Measurements from ENCODE around the gene SNTG2. TPM values are rescaled to one million over a fixed set of nuclear protein-coding genes. Genes with fewer than 3 reads are reported as not detected.

SNTG2 gene
- total RNA-seq, 4 donors from 2014 or later, result 0.99 to 3.9 (median 2.3) TPM

- Histone ChIP-seq H3K4me1 (no peaks in the 10 kb centered on the region), H3K27me3 (no peaks in the 10 kb centered on the region), H3K36me3 (no peaks in the 10 kb centered on the region), H3K9me3 (no peaks in the 10 kb centered on the region), H3K27ac (no peak overlapping the region), H3K4me3 (no peak overlapping the region)
- DNase-seq (ENCODE audit: low spot score in 2 of 2), result peak in 1 of 2 donors; percentile 68
- WGBS, result 90% methylated on average over 5 of the region's 10 CpGs
- TF ChIP-seq EP300 (IDR thresholded peaks at IDR 0.05) (no peak), POLR2AphosphoS5 (IDR thresholded peaks at IDR 0.05) (no peak), POLR2A (IDR thresholded peaks at IDR 0.05) (no peak)
These were observed 28.5 kb upstream of the SNTG2 start for GRCh38 chr2:922185-922584.

GRCh38 chr2:923832-924601 lies 26.6 kb upstream of the SNTG2 start:
- no peak for DNase-seq (ENCODE audit: low spot score in 2 of 2)
- no peak for TF ChIP-seq EP300 (IDR thresholded peaks at IDR 0.05)
- no peak for TF ChIP-seq POLR2AphosphoS5 (IDR thresholded peaks at IDR 0.05)
- TF ChIP-seq POLR2A (IDR thresholded peaks at IDR 0.05), result no peak
- no peak for TF ChIP-seq CTCF (IDR thresholded peaks at IDR 0.05)
- no peak overlapping the region for H3K27ac ChIP-seq
- no peaks in the 10 kb centered on the region for H3K4me1 ChIP-seq
- no peaks in the 10 kb centered on the region for H3K27me3 ChIP-seq
- H3K4me3 ChIP-seq, result no peak overlapping the region
- H3K9me3 ChIP-seq, result no peaks in the 10 kb centered on the region
- no peaks in the 10 kb centered on the region for H3K36me3 ChIP-seq
- 78% methylated on average over 8 of the region's 8 CpGs for WGBS

- 74% methylated on average over 5 of the region's 5 CpGs for WGBS
- H3K4me3 ChIP-seq, result no peak overlapping the region
- H3K27ac ChIP-seq, result no peak overlapping the region
- no peaks in the 10 kb centered on the region for H3K36me3 ChIP-seq
- DNase-seq (ENCODE audit: low spot score in 2 of 2), result no peak
- TF ChIP-seq POLR2AphosphoS5 (IDR thresholded peaks at IDR 0.05) (no peak), CTCF (IDR thresholded peaks at IDR 0.05) (no peak), POLR2A (IDR thresholded peaks at IDR 0.05) (no peak), EP300 (IDR thresholded peaks at IDR 0.05) (no peak)
- no peaks in the 10 kb centered on the region for H3K27me3 ChIP-seq
- H3K4me1 ChIP-seq, result no peaks in the 10 kb centered on the region
- H3K9me3 ChIP-seq, result no peaks in the 10 kb centered on the region
These were observed 25.9 kb upstream of the SNTG2 start for GRCh38 chr2:924701-925100.

- H3K27me3 ChIP-seq, result no peaks in the 10 kb centered on the region
- TF ChIP-seq CTCF (IDR thresholded peaks at IDR 0.05) (no peak), POLR2AphosphoS5 (IDR thresholded peaks at IDR 0.05) (no peak), POLR2A (IDR thresholded peaks at IDR 0.05) (no peak), EP300 (IDR thresholded peaks at IDR 0.05) (no peak)
- no peaks in the 10 kb centered on the region for H3K4me1 ChIP-seq
- H3K27ac ChIP-seq, result no peak overlapping the region
- WGBS, result 84% methylated on average over 4 of the region's 4 CpGs
- H3K4me3 ChIP-seq, result no peak overlapping the region
- H3K36me3 ChIP-seq, result no peaks in the 10 kb centered on the region
- no peak for DNase-seq (ENCODE audit: low spot score in 2 of 2)
- H3K9me3 ChIP-seq, result no peaks in the 10 kb centered on the region
These were observed 25.3 kb upstream of the SNTG2 start for GRCh38 chr2:925309-925708.

GRCh38 chr2:925711-926110 lies 24.9 kb upstream of the SNTG2 start:
- Histone ChIP-seq H3K27ac (no peak overlapping the region), H3K36me3 (no peaks in the 10 kb centered on the region), H3K4me1 (no peaks in the 10 kb centered on the region), H3K27me3 (no peaks in the 10 kb centered on the region), H3K9me3 (no peaks in the 10 kb centered on the region), H3K4me3 (no peak overlapping the region)
- 91% methylated on average over 8 of the region's 8 CpGs for whole genome bisulfite sequencing
- no peak for TF ChIP-seq EP300 (IDR thresholded peaks at IDR 0.05)
- TF ChIP-seq POLR2A (IDR thresholded peaks at IDR 0.05), result no peak
- no peak for TF ChIP-seq POLR2AphosphoS5 (IDR thresholded peaks at IDR 0.05)
- TF ChIP-seq CTCF (IDR thresholded peaks at IDR 0.05), result no peak
- no peak for DNase-seq (ENCODE audit: low spot score in 2 of 2)
